K562 treated with DMSO at 1 percent for 4 hours (cell line): ENCODE results near the gene TNFRSF17. TPM values are rescaled to one million over a fixed set of nuclear protein-coding genes. Genes with fewer than 3 reads are reported as not detected.

Source experiments
- total RNA-seq: library from RNA; unstranded; fragments of 300-600 nt; gene quantifications from 2 replicates; pipeline ENCODE4 v1.2.3, GENCODE V29; 2022; ENCODE audit not compliant: insufficient read depth

TNFRSF17 gene
- not detected in 2 replicates for total RNA-seq

DNA sequence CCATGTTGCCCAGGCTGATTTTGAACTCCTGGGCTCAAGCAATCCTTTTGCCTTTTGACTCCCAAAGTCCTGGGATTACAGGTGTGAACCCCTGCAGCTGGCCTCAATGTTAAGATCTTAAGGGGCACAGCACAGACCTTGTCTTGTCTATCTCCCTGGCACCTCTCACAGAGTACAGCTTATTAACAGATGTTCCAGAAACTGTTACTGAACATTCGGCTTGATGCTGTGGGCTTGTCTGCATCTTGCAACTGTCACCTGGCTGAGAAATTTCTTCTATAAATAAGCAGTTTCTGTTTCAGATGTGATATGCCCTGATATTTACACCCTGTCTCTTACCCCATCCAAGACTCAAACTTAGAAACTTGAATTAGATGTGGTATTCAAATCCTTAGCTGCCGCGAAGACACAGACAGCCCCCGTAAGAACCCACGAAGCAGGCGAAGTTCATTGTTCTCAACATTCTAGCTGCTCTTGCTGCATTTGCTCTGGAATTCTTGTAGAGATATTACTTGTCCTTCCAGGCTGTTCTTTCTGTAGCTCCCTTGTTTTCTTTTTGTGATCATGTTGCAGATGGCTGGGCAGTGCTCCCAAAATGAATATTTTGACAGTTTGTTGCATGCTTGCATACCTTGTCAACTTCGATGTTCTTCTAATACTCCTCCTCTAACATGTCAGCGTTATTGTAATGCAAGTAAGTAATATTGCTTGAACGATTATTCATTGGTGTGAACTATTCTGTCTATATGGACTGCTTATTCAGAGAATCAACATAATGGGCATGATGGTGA is at the start of gene TNFRSF17:
TSS of gene TNFRSF17 (plus strand) at position 450 of the 791 bp plus-strand sequence. CDS start at position 565, 115 bp downstream.

DNA sequence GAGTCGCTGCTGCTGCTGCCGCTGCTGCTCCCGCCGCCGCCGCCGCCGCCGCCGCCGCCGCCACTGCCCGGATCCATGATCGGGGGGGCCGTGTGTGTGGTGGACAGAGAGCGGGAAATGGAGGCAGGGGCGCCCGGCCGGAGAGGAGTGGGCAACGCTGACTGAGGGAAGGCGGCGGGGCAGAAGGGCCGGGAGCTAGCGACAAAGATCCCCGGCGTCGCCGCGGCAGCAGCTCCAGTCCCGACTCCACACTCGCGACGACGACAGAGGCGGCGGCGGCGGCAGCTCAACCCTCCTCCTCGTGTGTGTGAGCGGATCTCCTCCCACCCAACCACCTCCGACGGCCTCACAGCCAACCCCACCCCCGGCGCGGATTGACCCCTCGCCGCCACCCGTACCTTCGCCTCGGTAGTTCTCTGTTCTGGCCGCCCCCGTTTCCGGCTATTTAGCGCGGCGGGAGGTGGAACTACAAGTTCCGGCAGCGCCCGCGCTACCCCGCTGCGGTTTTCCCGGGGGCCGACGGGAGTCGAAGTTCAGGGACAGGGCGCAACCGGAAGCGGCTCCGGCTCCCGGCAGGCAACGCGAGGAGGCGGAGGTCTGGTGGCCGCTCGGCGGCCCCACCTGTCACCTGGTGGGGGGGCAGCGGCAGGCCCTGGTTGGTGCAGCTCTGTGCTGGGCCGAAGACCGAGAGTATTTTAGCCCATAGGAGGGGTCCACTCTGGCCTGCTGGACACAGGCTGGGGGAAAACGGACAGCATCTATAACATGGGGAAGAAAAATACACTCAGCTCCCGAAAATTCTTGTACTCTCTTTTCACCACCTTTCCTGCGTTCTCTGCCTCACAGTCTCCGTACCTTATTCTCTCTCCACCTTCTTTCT is 49.1 kb upstream of the TNFRSF17 start, which contains the start of gene GSPT1:
TSS of gene GSPT1 (minus strand) at position 313 of the 880 bp plus-strand sequence. CDS start at position 77, 236 bp downstream.

DNA sequence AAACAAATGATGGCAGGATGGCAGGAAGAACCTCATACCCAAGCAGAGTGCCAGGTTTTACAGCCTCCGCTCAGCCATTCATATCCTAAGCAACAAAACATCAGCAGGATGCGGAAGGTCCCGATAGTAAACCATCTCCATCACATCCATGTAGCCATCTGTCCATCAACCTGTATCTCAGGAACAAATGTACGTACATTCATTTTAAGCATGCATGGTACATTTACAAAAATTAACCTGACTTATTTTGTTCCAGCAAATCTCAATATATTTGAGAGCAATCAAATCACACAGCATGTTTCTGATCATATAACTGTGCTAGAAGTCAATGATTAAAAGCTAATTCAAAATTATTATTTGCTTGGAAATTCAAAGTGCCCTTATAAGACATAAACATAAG is 23.1 kb upstream of the TNFRSF17 start, which contains the start of gene NPIPB2:
TSS of gene NPIPB2 (minus strand) at position 101 of the 400 bp plus-strand sequence. CDS start at position 101, 0 bp downstream.

Other genes with a start within 250 kb of the TNFRSF17 start
- gene TXNDC11, start 222.4 kb upstream of the TNFRSF17 start, total RNA-seq = 58.7 and 71.7 TPM in 2 replicates
- 24.2 and 29.3 TPM in 2 replicates for gene ZC3H7A, start 168.0 kb upstream of the TNFRSF17 start, total RNA-seq
- gene RSL1D1, start 113.7 kb upstream of the TNFRSF17 start, total RNA-seq = 95.1 and 96.6 TPM in 2 replicates
- 68.2 and 75.6 TPM in 2 replicates for gene GSPT1, start 49.3 kb upstream of the TNFRSF17 start, total RNA-seq
- gene NPIPB2, start 23.2 kb upstream of the TNFRSF17 start, total RNA-seq = not detected in 2 replicates
- gene SNX29, start 11.5 kb downstream of the TNFRSF17 start, total RNA-seq = 19.0 and 21.5 TPM in 2 replicates